Fibroblast of gingiva (primary cell): ENCODE measurements around the gene TEAD1.
"Not testable (repeated sequence)": the region's sequence is repeated elsewhere in the genome, so short reads cannot be mapped to it uniquely, and the experiment has no call there.

Source experiments
- DNase-seq: peaks from one replicate; pipeline ENCODE4 v3.0.0-alpha.2; 2011; ENCODE audit warnings: low read depth

Gene TEAD1

DNA sequence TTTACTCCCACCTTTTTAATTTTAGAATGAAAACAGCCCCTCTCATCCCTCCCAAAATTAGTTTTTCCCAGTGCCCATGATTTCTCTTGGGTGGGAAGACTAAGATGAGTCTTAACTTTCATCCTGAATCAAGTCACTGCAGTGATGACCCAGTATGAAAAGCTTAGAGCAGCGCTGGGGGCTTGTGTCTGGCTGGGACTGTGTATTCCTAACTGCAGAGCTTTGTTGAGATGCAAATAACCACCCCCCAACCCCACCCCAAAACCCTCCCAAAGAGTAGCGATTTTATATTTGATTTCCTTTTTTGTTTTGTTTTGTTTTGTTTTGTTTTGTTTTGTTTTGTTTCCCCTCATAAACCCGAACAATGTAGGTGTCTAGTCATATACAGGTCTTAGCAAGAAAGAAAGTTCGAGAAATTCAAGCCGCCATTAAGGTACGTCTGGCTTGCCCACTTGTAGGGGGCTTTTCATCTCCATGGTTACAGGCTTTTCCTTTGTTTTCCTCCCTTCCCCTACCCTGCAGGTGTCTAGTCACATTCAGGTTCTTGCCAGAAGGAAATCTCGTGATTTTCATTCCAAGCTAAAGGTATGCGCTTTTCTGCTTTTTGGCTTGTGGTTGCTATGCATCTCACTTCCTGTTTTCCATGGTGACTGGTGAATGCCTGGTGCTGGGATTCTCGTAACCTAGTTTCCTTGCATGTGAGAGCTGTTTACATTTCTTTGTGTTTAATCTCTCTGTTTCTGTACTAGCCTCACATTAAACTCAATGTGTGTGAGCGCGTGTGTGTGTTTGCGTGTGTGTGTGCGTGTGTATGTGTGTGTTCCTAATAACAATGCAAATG lies 190.3 kb downstream of the TEAD1 start:
- DNase-seq: peak; percentile 69

DNA sequence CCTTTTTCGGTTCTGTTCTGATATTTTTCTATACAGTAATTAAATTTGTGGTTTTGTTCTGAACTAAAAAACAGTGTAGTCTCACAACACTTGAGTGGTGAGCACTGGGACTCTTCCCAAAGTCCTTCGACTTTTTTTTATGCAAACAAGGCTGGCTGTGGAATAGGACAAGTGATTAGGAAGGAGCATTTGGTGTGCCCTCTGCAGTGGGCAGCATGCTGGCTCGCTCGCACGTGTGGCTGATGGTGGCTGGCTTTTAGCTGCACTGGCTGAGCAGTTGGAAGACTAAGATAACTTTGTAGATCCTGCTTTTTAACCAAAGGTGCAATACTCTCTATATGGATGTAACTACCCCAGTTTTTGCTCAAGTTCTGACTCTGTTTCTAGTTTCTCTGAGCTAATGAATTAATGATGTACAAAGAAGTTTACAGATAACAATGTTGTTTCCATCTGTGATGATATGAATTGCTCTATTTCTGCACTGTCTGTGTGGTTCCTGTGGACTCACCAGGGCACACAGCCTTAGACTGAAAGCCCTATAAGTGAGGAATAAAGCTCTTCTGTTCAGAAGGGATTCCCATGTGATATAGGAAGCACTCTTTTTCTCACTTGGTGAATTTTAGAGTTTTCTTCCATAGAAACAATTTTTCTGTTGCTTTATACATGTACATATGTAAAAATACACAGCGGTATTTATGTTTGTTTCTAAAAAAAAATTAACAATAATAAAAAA lies 191.8 kb downstream of the TEAD1 start:
- DNase-seq: no peak

DNA sequence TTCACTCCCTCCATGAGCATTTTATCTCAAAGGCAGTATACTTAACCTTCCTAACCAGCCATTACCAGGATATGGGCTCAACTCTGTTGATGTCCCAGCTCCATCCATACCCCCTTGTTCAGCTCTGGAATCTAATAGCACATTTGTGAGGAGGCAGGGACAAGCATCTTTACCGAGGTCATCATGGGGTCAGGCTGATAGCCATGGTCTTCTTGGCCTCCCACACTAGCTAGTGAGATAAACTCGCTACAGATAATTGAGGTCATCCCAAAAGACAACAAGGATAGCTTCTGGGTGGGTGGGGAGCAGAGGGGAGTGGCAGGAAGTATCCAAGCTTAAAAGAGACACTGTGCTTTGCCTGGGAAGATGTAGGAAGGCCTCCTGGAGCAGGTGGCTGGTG lies 193.3 kb downstream of the TEAD1 start:
- DNase-seq: no peak

DNA sequence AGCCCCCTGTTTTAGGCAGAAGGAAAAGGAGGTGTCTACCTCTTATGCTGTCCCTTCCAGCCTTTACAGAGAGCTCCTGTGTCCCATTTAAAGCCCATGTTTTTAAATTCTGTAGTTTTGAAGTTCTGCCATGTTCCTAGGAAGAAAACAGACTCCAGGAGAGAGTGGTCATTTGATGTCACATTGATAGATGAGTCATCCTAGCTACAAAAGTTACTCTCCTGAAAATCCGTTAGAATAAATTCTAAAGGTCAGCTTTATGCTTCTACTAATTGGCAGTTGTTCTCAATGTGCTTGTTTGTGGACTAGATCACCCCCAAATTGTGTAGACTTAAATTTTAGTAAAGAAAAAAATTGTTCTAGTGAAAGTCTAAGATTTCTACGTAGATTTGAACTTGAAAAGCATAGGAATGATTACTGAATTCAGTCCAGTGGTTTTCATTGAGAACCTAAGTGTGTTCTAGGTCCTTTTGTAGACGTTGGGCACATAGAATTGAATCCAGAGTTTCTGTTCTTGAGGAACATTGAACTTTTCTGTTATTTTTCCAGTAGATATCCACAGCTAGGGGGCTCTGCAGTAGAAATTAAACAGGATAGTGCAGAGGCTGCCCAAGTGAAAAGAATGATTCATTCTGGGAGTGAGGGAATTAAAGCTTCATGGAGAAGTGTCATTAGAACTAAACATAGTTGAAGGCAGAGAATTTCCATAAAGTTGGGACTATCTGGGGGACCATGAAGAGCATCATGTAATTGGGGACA lies 194.3 kb downstream of the TEAD1 start:
- no peak for DNase-seq

DNA sequence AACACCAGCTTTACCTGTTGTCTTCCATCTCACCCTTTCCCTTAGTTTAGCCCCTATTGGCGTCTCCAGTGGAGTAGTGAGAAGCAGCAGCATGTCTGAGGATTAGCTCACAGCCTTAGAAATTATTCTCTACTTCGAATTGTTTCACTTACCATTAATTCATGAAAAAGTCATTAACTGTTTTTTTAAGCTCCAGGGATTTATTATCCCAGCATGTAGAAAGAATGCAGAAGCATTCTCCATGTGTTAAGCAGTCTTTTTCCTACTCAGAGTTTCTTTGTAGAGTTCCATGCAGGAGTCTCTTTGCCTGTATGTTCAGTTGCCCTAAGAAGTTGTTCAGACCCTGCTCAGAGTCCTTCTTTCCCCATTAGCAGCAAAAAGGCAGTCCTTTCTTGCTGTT lies 197.0 kb downstream of the TEAD1 start:
- no peak for DNase-seq

DNA sequence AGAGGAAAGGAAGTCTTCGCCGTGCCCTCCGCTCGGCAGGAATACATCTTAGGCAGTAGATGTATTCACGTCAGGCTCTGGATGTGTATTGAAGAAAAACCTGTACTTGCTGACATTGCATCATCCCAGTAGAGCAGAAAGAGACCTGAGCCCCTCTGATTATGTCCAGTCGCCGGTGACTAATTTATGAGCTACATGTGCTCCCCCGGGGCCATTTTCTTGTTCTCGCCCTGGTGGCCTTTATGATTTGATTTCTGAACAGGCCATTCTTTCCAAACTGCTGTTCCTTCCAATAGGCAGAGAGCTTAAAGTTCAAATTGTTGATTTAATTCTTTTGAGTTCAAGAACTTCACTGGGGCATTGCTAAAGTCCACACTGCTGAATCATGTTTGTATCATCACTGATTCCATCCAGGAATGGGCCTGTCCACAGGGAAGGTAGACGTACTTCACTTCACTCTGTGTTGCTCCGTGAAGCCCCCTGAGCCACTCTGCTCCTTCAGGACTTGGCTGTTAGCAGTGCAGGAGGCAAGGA lies 197.6 kb downstream of the TEAD1 start:
- DNase-seq: peak; percentile 4

DNA sequence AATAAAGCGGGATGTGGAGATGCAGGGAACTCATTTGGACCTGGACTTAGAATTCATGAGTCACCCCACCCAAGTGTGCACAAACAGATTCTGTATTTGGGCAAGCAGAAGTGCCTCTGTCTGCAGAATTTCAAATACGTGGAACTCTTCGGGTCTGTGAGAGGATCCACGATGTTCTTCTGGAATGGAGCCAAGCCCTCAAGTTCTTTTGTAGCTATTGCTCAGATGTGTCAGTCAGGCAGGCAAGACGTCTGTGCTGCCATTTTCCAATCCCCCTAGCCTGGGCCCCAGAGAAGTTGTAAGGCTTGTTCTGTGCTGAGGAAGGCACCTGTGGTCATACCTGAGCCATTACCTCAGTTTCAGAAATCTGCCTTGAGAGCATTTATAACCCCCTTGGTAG lies 202.1 kb downstream of the TEAD1 start:
- peak; percentile 5 for DNase-seq

DNA sequence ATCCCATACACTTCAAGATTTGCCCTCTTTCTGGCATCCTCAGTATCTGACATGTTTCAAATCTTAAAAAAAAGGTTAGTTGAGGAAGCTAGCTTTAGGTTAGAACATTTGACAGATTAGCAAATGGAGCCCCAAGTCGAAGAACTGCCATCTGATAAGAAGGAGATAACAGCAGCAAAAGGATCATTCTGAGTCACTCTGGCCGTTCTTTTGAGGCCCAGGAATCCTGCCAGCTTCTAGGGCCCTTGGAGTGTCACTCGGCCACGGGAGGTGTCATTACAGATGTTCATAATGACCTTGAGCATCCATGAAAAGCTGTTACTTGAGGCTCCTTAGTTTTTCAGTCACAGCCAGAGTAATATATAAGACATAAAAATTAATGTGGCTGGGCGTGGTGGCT lies 202.8 kb downstream of the TEAD1 start:
- no peak for DNase-seq

DNA sequence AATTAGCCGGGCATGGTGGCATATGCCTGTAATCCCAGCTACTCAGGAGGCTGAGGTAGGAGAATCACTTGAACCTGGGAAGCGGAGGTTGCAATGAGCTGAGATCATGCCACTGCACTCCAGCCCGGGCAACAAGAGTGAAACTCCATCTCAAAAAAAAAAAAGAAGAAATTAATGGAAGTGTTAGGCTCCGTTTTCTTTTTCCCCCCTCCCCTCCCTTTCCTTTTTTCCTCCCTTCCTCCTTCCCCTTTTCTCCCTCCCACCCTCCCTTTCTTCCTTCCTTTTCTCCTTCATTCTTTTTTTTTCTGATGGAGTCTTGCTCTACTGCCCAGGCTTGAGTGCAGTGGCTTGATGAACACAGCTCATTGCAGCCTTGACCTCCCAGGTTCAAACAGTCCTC lies 203.3 kb downstream of the TEAD1 start:
- not testable (repeated sequence) for DNase-seq

DNA sequence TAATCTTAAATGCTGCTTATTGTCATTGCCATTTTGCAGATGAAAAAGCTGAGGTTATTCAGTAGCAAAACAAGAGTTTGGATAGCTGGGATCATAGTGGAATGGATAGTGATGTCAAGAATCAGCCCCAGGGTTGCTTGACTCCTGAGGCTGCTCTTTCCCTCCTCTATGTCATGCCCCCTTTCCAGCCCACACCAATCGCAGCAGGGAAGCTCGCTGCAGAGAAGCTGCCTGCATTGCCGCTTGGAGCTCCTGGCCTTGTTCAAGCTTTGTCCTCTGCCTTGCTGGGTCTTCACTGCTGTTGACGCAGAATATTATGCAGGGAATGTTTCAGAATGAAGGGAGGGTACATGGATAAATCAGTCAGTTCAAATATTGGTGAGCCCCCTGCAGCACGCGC lies 206.1 kb downstream of the TEAD1 start:
- no peak for DNase-seq

DNA sequence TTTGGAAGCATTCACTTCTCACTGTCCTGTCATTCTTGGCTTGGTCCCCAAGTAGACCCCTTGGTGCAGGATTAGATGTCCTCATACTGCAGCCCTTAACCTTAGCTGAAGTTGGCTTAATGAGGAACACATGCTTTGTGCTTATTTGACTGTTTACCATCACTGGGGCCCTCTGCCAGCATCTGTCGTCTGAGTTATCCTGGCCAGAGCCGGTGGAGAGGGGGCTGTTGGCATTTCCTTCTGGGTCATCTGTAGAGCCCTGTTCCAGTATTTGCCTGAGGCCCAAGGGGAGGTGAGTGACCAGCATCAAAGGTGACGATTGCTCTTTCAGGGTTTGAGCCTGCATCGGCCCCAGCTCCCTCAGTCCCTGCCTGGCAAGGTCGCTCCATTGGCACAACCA lies 208.4 kb downstream of the TEAD1 start:
- DNase-seq: peak; percentile 59

DNA sequence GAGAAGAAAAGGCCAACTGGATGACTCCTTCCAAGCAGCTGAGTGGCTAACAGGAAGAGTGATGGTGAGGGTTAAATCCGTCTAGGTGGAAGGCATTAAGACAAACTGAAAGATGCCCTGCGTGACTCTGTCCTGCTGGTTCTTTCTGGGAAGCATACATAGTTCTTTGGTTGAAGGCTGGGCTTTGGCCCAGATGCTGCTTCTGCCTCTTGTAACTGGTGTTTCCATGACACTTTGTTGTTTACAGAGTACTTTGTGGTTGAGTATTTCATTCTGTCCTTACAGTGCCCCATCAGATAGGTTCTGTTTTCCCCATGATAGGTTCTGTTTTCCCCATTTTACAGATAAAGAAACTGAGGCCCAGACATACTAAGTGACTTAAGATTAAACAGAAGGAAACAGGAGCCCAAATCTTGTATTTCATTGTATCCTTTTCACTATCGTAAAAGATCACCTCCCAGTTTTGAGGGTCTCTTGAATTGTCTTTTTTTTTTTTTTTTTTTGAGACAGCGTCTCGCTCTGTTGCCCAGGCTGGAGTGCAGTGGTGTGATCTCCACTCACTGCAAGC lies 210.6 kb downstream of the TEAD1 start:
- DNase-seq: peak; percentile 76

DNA sequence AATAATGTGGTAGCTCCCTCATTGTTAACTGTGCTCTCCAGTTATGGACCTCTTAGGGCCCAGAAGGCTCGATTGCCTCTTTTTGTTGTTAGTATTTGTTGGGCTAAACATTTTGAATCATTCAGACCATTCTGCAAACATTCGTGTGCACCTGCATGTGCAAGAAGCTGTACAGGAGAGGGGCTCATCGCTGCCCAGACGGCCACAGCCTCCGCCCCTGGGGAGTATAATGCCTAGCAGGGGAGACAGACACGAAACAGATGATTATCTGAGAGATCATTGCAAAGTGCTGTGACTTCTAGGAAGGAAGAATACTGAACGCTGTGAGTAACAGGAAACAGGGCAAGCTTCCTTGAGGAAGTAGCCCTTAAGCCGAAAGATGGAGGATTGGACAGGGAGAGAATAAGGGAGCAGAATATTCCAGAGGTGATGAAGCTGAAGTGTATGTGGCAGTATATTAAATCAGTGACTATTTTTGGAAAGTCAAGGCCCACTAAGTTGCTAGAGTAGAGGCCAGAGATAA lies 211.6 kb downstream of the TEAD1 start:
- no peak for DNase-seq

DNA sequence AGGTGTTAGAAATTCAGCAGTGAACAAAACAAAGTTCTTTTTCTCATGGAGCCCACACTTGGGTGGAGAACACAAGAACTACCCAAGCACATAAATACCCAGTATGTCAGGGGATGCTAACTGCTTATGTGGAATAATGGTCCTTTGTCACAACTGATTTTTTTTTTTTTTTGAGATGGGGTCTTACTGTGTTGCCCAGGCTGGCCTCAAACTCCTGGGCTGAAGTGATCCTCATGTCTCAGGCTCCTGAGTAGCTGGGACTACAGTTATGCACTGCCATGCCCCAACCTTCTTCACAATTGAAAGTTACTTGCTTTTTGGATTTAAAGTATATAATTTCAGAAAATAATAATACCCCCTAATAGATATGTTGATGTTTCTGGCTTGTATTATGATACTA lies 212.3 kb downstream of the TEAD1 start:
- no peak for DNase-seq

DNA sequence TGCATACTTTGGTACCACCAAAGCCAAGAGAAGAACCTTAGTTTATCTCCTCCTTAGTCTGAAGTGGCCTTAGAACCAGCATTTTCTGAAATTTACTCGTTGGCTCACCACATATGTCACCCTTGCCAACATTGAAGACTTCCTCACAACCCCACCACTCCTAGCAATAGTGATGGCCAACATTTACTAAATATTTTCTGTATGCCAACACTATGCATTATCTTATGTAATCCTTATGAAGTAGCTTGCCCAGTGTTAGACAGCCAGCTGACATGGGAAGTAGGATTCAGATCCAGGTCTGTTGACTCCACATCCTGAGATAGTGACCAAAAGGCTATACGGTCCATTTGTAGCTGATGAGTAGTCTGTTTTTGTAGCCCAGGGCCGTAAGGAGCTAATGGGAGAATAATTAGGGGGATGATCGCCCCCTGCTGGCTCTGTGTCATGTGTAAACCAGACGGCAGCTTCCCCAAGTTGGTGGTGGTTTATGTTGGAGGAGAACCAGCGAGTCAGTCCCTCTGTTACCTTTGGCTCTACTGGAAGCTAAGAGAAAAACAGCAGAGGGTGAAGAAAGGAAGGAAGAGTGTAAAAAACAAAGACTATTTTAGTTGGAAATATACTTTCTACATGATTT lies 214.4 kb downstream of the TEAD1 start:
- DNase-seq: peak; percentile 87

DNA sequence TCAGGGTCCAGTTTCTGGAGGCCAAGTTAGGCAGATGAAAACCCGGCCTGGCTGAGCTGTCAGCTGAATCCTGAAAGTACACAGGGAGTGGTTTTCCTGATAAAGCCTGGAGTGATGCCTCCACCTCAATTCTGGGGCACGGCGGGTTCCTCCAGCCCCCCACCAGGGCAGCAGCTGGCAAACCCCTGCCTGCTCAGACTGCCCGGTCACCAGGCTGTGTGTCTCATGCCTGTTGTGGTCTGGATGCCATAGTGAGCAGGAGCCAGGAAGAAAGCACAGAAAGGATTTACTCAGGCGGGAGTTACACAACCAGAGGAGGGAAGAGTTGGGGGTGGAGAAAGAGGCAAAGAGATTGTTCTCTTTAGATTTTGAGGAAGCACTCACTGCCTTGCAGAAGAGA lies 215.0 kb downstream of the TEAD1 start:
- DNase-seq: peak; percentile 89

DNA sequence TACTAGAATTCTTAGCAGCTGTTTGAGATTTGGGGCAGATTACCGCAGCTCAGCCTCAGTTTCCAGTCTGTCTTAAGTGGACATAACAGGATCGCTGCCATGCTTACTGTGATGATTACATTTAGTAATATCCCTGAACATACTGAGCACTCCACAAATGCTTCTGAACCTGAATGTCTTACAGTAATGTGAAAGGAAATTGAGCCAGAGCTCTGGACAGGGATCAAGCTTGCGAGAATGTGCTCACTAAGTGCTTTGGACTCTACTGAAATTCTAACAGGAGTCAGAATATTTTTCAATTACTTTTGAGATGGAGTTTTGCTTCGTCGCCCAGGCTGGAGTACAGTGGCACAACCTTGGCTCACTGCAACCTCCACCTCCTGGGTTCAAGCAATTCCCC lies 216.3 kb downstream of the TEAD1 start:
- peak; percentile 47 for DNase-seq

DNA sequence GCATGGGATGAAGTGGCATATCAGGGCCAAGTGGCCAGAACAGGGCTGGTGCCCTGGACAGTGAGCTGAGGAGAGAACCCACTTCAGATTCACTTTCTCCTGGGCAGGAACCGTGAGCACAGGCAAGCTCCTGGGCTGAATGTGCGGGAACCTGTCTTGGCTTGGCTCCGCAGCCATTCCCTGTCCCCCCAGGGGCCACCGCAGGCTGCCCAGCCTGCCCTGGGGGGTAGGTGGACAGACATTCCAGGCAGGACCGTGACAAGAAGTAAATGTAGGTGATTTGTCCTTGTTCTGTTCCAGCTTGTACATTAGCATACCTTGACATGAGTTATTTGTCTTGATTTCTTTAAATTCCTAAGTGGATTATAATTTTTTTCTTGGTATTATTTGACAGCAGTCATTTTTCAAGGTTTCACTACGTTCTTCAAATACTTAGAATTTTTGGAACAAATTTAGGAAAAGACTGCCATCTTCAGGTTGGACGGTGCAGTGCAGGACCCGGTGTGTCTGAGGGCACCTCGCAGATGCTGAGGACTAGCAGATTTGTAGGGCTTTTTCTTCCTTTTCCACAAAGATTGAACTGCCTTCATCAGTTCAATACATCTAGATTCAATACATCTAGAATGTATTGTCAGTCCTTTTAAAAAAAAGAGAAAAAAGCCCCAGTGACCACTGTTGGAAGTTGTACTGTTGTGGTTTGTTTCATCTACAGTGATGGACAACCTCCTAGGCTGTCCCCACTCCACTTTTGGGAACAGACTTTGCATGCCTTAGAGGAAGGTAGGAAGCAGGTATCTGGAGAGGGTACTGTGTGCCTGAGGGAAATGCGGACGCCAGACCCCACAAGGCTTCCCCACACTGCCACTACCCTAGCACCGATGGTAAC lies 219.8 kb downstream of the TEAD1 start:
- peak; percentile 42 for DNase-seq

DNA sequence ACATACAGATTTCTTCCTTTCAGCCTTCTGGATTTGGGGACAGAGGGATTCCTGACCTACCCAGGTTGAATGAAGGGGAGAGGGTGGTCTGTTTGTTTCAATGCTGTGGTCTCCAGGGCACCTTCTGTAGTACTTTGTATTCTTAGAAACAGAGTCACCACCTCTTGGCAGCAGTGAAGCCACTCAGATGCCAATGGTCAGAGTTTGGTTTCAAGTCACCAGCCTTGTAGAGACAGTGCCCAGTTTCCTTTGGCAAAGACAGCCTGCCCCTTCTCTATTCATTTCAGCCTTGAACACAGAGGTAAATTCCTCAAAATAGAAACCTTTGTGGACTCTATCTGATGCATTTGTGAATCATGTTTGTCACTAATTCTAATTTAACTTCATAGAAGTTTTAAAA lies 223.2 kb downstream of the TEAD1 start:
- no peak for DNase-seq

DNA sequence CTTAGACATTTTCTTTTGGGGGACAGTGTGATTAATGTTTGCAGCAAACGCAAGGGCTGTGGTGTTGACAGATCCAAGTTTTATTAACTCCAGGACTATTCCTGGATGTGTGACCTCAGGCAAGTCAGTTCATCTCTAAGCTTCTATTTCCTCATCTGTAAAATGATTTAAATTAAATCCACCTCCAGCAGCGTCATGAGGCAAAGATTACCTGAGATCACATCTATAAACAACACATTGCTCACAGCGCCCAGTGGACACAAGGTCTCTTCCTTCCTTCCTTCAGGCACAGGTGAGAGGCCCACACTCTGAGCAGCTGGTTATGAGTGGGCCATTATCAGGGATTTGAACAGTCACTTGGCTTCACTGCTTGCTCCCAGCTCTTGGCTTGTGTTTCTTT lies 223.6 kb downstream of the TEAD1 start:
- no peak for DNase-seq
